Dedifferentiated amniotic fluid mesenchymal stem cell (primary cell): ENCODE results near the gene SNAP25.
A peak's percentile ranks its signal among the peaks of the same experiment; 100 is the strongest.

Experiments
- DNase-seq: peaks from one replicate; pipeline ENCODE4 v3.0.0-alpha.2; 2016; ENCODE audit errors: extremely low spot score

Gene SNAP25

GRCh38 chr20:10332656-10333415 is 114.2 kb downstream of the SNAP25 start:
- peak; percentile 78 for DNase-seq

- no peak for DNase-seq
These were observed 118.5 kb downstream of the SNAP25 start for GRCh38 chr20:10336959-10337729.

- no peak for DNase-seq
These were observed 120.0 kb downstream of the SNAP25 start for GRCh38 chr20:10338426-10339180.

GRCh38 chr20:10339609-10340008 is 121.0 kb downstream of the SNAP25 start:
- no peak for DNase-seq

- DNase-seq = no peak
These were observed 123.5 kb downstream of the SNAP25 start for GRCh38 chr20:10342152-10342551.

GRCh38 chr20:10344953-10345352 is 126.3 kb downstream of the SNAP25 start:
- no peak for DNase-seq

GRCh38 chr20:10347086-10347880 is 128.7 kb downstream of the SNAP25 start:
- no peak for DNase-seq

- no peak for DNase-seq
These were observed 130.5 kb downstream of the SNAP25 start for GRCh38 chr20:10349118-10349517.

GRCh38 chr20:10350188-10350842 is 131.7 kb downstream of the SNAP25 start:
- DNase-seq = no peak

GRCh38 chr20:10352934-10353824 is 134.5 kb downstream of the SNAP25 start:
- DNase-seq = no peak

GRCh38 chr20:10356628-10357027 is 138.0 kb downstream of the SNAP25 start:
- DNase-seq = no peak
